GM12878 (cell line): ENCODE data around the gene BEX1. TPM values are rescaled to one million over a fixed set of nuclear protein-coding genes. Genes with fewer than 3 reads are reported as not detected.

Source experiments
- ATAC-seq: fragments of 200-7000 bp; cut with Tn5 transposase; 3 replicates; pipeline ENCODE4 v1.9.1; 2020; ENCODE audit warnings: mild to moderate bottlenecking, moderate library complexity
- BruUV-seq: library from RNA; stranded (reverse); fragments of 400-500 nt; replicated peaks from 2 replicates; lab custom pipeline; 2021; lab: Mats Ljungman, UMichigan
- CTCF ChIA-PET: fragments of 300-600 bp; sonication (Branson Sonifier 250); formaldehyde crosslinking; extraction: SDS; loops from one replicate; lab custom pipeline; 2021; ENCODE audit warnings: inconsistent platforms; lab: Yijun Ruan, JAX
- POLR2A ChIA-PET: fragments of 350-600 bp; formaldehyde crosslinking; extraction: SDS; loops from one replicate; lab custom pipeline; 2021; ENCODE audit warnings: inconsistent platforms; lab: Charles Lee
- RAD21 ChIA-PET: fragments of 300-600 bp; sonication (Branson Sonifier 250); formaldehyde crosslinking; loops from one replicate; lab custom pipeline; 2023; ENCODE audit warnings: antibody characterized with exemption; ENCODE audit not compliant: unreplicated experiment; lab: Charles Lee
- SMC1A ChIA-PET: fragments of 300-600 bp; sonication (Branson Sonifier 250); formaldehyde crosslinking; loops from one replicate; lab custom pipeline; 2023; ENCODE audit not compliant: unreplicated experiment, uncharacterized antibody; lab: Charles Lee
- DNase-seq: peaks from one replicate; pipeline ENCODE4 v3.0.0-alpha.2; 2011; ENCODE audit warnings: low read depth, low spot score
- FAIRE-seq: peaks from 3 replicates; lab custom pipeline; 2011; peaks lifted over from hg19 to GRCh38; lab: Jason Lieb, UNC
- H2AFZ ChIP-seq: 2 replicates; pipeline ENCODE4 v1.6.0; 2011; ENCODE audit warnings: low read depth, low read length, control low read depth; ENCODE audit not compliant: control insufficient read depth
- H3K27ac ChIP-seq: 2 replicates; pipeline ENCODE4 v1.5.1; 2011; ENCODE audit warnings: control low read depth; ENCODE audit not compliant: control insufficient read depth, insufficient read depth
- H3K27me3 ChIP-seq, 2 experiments: replicated peaks in 1 of 2; 2 replicates each; pipeline versions ENCODE4 v1.6.0 to v1.6.1; 2011; ENCODE audit warnings: low read length in 1 of 2; ENCODE audit not compliant: control insufficient read depth in 2 of 2, insufficient read depth in 2 of 2
- H3K36me3 ChIP-seq, 2 experiments: 2 replicates each; pipeline ENCODE4 v1.5.1; 2011; ENCODE audit warnings: low read length in 1 of 2; ENCODE audit not compliant: control insufficient read depth in 2 of 2, insufficient read depth in 2 of 2
- H3K4me1 ChIP-seq: 2 replicates; pipeline ENCODE4 v1.6.1; 2011; ENCODE audit warnings: mild to moderate bottlenecking, low read length, moderate library complexity, mixed read lengths; ENCODE audit not compliant: control insufficient read depth, insufficient read depth
- H3K4me2 ChIP-seq: 2 replicates; pipeline ENCODE4 v1.6.0; 2011; ENCODE audit warnings: control low read depth; ENCODE audit not compliant: control insufficient read depth, insufficient read depth
- H3K4me3 ChIP-seq: fragments of 200-600 bp; sonication (generic); 2 replicates; pipeline ENCODE4 v1.5.1; 2016
- H3K79me2 ChIP-seq: 2 replicates; pipeline ENCODE4 v1.6.0; 2011; ENCODE audit warnings: low read length; ENCODE audit not compliant: control insufficient read depth, insufficient read depth
- H3K9ac ChIP-seq: 2 replicates; pipeline ENCODE4 v1.8.0; 2011; ENCODE audit warnings: low read length, control low read depth, mixed read lengths; ENCODE audit not compliant: control insufficient read depth, insufficient read depth
- H3K9me3 ChIP-seq: replicated peaks from 3 replicates; pipeline ENCODE4 v1.5.1; 2011; ENCODE audit warnings: mild to moderate bottlenecking, low read length; ENCODE audit not compliant: control insufficient read depth, insufficient read depth
- H4K20me1 ChIP-seq: 2 replicates; pipeline ENCODE4 v1.6.0; 2011; ENCODE audit not compliant: control insufficient read depth, insufficient read depth
- ATF2 ChIP-seq: IDR thresholded peaks from 2 replicates; pipeline ENCODE4 v1.6.1; 2012; ENCODE audit warnings: low read length, inconsistent platforms
- BCL3 ChIP-seq: IDR thresholded peaks from 2 replicates; pipeline ENCODE4 v1.6.1; 2011; ENCODE audit warnings: borderline replicate concordance, low read depth, mild to moderate bottlenecking, moderate library complexity, low read length; ENCODE audit not compliant: insufficient read depth, poor library complexity, severe bottlenecking
- GATAD2B ChIP-seq: fragments of 450-650 bp; conservative IDR thresholded peaks from 2 replicates; pipeline ENCODE4 v1.6.1; 2017; ENCODE audit warnings: low read depth, mild to moderate bottlenecking, moderate library complexity
- MEF2A ChIP-seq: IDR thresholded peaks from 2 replicates; pipeline ENCODE4 v1.6.1; 2011; ENCODE audit warnings: low read depth, mild to moderate bottlenecking, low read length, moderate library complexity; ENCODE audit not compliant: insufficient read depth
- MTA3 ChIP-seq: IDR thresholded peaks from 2 replicates; pipeline ENCODE4 v1.6.1; 2012; ENCODE audit warnings: low read length, inconsistent platforms, borderline replicate concordance
- PRDM15 ChIP-seq: fragments of 450-650 bp; formaldehyde crosslinking; IDR thresholded peaks from 2 replicates; pipeline ENCODE4 v1.4.0; 2020; ENCODE audit warnings: mild to moderate bottlenecking, moderate library complexity
- RAD21 ChIP-seq: IDR thresholded peaks from 2 replicates; pipeline ENCODE4 v1.6.1; 2011; ENCODE audit warnings: mild to moderate bottlenecking, low read depth, low read length, moderate library complexity; ENCODE audit not compliant: insufficient read depth
- RELB ChIP-seq: fragments of 450-650 bp; IDR thresholded peaks from 2 replicates; pipeline ENCODE4 v1.6.1; 2017; ENCODE audit warnings: low read depth, mild to moderate bottlenecking, moderate library complexity
- REST ChIP-seq: IDR thresholded peaks from 2 replicates; pipeline ENCODE4 v1.6.1; 2012; ENCODE audit warnings: mild to moderate bottlenecking, low read depth, low read length
- SREBF2 ChIP-seq: IDR thresholded peaks from 2 replicates; pipeline ENCODE4 v1.6.1; 2012; ENCODE audit warnings: mild to moderate bottlenecking, low read length
- TARDBP ChIP-seq: IDR thresholded peaks from 2 replicates; pipeline ENCODE4 v1.6.1; 2016; ENCODE audit warnings: borderline replicate concordance
- YBX1 ChIP-seq: fragments of 450-650 bp; IDR thresholded peaks from 2 replicates; pipeline ENCODE4 v1.6.1; 2016; ENCODE audit warnings: antibody characterized with exemption
- ZZZ3 ChIP-seq: IDR thresholded peaks from 2 replicates; pipeline ENCODE4 v1.6.1; 2011; ENCODE audit warnings: low read depth; ENCODE audit not compliant: control insufficient read depth, insufficient read length
- WGBS: methylation state at CpG from one replicate; pipeline ENCODE4 v1.1.6; 2016; ENCODE audit warnings: low lambda C conversion rate; ENCODE audit not compliant: insufficient replicate concordance, insufficient coverage; ENCODE audit errors: missing lambda C conversion rate; 5-methylcytosine and 5-hydroxymethylcytosine counted together
- in situ Hi-C: fragments of 300-500 bp; cut with MboI; formaldehyde crosslinking; loops from 9 replicates; pipeline ENCODE4 v1.14.3; 2018; ENCODE audit warnings: mixed read lengths
- intact Hi-C: fragments of 100-400 bp; cut with micrococcal nuclease; formaldehyde crosslinking; loops from one replicate; pipeline ENCODE4 v1.14.2; 2022; ENCODE audit not compliant: unreplicated experiment
- polyA plus RNA-seq, 11 experiments: library from polyadenylated mRNA; depleted of rRNA in 4 of 11; unstranded in 6 of 11; stranded (reverse) in 5 of 11; fragments of >200 nt; fragmentation: Nextera tagmentation in 4 of 11; fragmentation: Illumina TruSeq in 1 of 11; extraction: Ambion mirVana in 4 of 11; extraction: Trizol in 1 of 11; gene quantifications; 1 replicate in 1 of 11; 2 replicates in 10 of 11; pipeline versions ENCODE4 v1.2.1 to v1.2.3, GENCODE V29; 2011 to 2016; ENCODE audit warnings: inconsistent platforms in 2 of 11, missing spikeins in 2 of 11, low read depth in 1 of 11
- total RNA-seq, 4 experiments: library from RNA; depleted of rRNA in 3 of 4; stranded (reverse); fragments of >200 nt in 3 of 4; fragmentation: Illumina TruSeq in 1 of 4; extraction: Trizol in 1 of 4; gene quantifications; 2 replicates each; pipeline versions ENCODE4 v1.2.1 to v1.2.3, GENCODE V29; 2013 to 2021

The BEX1 gene
- total and polyA plus RNA-seq, 10 of the 15 experiments (the other 5 are each of a cell fraction or from before 2014, with no cell fraction given) = 0.19 to 3.8 TPM; not detected in 8

GRCh38 chrX:103017542-103017941, 46.4 kb downstream of the BEX1 start:
- Histone ChIP-seq H3K9ac (no peak overlapping the region), H2AFZ (no peak overlapping the region), H3K79me2 (no peaks in the 10 kb centered on the region), H3K4me3 (no peak overlapping the region), H4K20me1 (no peaks in the 10 kb centered on the region), H3K27me3 (no peaks in the 10 kb centered on the region), H3K9me3 (no peaks in the 10 kb centered on the region), H3K4me2 (no peak overlapping the region), H3K4me1 (no peaks in the 10 kb centered on the region), H3K36me3 (no peaks in the 10 kb centered on the region), H3K27ac (no peak overlapping the region)
- intact Hi-C loops = no loop called here
- ATAC-seq (no peak), FAIRE-seq (no peak), DNase-seq (no peak)
- in situ Hi-C loops = no loop called here
- no TSS peak for BruUV-seq
- ChIA-PET SMC1A (no interaction called here), POLR2A (no interaction called here), CTCF (no interaction called here), RAD21 (no interaction called here)
- WGBS = 19% methylated on average over 4 of the region's 4 CpGs
- TF ChIP-seq RELB (no peak), BCL3 (no peak), PRDM15 (CRISPR knock-in tag) (no peak), YBX1 (no peak), SREBF2 (no peak), MTA3 (no peak), TARDBP (no peak), REST (no peak), MEF2A (no peak), GATAD2B (no peak), ATF2 (no peak), ZZZ3 (no peak), RAD21 (no peak)
